ENCODE measurements around the gene CYP2W1. TPM values are rescaled to one million over a fixed set of nuclear protein-coding genes. Genes with fewer than 3 reads are reported as not detected.

Gene CYP2W1
- total and polyA plus RNA-seq, 2 donors (not counting 3 experiments of a cell fraction or from before 2014, with no cell fraction given), result not detected

DNA sequence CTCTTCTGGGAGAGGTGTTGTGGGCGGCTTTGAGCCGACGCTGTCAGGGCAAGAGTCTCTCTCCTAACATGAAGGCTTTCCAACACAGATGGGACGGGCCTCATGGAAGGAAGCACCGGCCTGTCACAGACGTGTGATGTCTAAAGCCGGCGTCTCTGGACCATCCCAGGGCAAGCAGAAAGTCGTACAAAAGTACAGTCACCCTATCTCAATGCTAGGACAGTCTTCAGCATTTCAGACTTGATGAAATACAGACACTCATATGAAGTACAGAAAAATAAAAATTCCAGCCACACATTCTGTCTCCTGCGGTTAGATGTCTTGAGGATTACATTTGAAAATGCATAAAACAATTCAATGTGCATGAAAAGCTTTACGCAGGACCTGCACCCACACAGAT lies 30.6 kb downstream of the CYP2W1 start:
- Histone ChIP-seq H3K9me3 (replicated peaks; ENCODE audit: control insufficient read depth, insufficient read depth, low read length) (no peaks in the 10 kb centered on the region), H2AFZ (ENCODE audit: low read depth, low read length) (no peak overlapping the region), H3K27ac (ENCODE audit: insufficient read depth, low read depth, low read length) (no peak overlapping the region), H3K27me3 (ENCODE audit: control insufficient read depth in 2 of 2, insufficient read depth in 2 of 2, low read length in 2 of 2) (no peaks in the 10 kb centered on the region), H3K79me2 (ENCODE audit: control insufficient read depth, insufficient read depth, low read length) (no peaks in the 10 kb centered on the region), H3K4me2 (ENCODE audit: insufficient read depth, low read length) (no peak overlapping the region), H3K9me1 (replicated peaks; ENCODE audit: control insufficient read depth, extremely low read depth, insufficient read depth, low read length) (no peaks in the 10 kb centered on the region), H3K36me3 (ENCODE audit: control insufficient read depth in 2 of 2, extremely low read depth in 1 of 2, insufficient read depth in 2 of 2, low read length in 2 of 2) (peaks cover 0 to 3% of the 10 kb centered on the region in 2 experiments), H3K4me1 (ENCODE audit: control insufficient read depth, extremely low read depth, insufficient read depth, low read length) (no peaks in the 10 kb centered on the region), H3K4me3 (replicated peaks in 1 of 3; ENCODE audit: insufficient read depth in 1 of 3, low read depth in 1 of 3, low read length in 3 of 3) (no peak overlapping the region), H4K20me1 (replicated peaks; ENCODE audit: control insufficient read depth, extremely low read depth, insufficient read depth, low read length) (no peaks in the 10 kb centered on the region), H3K9ac (replicated peaks; ENCODE audit: extremely low read depth, insufficient read depth, low read length) (no peak overlapping the region)
- DNase-seq (ENCODE audit: low read depth, low spot score), result no peak
- ChIA-PET CTCF (no interaction called here), POLR2A (no interaction called here)
- TF ChIP-seq, protein P1, sequence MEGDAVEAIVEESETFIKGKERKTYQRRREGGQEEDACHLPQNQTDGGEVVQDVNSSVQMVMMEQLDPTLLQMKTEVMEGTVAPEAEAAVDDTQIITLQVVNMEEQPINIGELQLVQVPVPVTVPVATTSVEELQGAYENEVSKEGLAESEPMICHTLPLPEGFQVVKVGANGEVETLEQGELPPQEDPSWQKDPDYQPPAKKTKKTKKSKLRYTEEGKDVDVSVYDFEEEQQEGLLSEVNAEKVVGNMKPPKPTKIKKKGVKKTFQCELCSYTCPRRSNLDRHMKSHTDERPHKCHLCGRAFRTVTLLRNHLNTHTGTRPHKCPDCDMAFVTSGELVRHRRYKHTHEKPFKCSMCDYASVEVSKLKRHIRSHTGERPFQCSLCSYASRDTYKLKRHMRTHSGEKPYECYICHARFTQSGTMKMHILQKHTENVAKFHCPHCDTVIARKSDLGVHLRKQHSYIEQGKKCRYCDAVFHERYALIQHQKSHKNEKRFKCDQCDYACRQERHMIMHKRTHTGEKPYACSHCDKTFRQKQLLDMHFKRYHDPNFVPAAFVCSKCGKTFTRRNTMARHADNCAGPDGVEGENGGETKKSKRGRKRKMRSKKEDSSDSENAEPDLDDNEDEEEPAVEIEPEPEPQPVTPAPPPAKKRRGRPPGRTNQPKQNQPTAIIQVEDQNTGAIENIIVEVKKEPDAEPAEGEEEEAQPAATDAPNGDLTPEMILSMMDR (IDR thresholded peaks at IDR 0.05; ENCODE audit: extremely low read depth in 1 of 2, insufficient read depth in 1 of 2, low read depth in 1 of 2, low read length in 2 of 2), result no peak
- TF ChIP-seq, protein P2, sequence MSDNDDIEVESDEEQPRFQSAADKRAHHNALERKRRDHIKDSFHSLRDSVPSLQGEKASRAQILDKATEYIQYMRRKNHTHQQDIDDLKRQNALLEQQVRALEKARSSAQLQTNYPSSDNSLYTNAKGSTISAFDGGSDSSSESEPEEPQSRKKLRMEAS (IDR thresholded peaks at IDR 0.05; ENCODE audit: insufficient read depth, insufficient read length), result no peak
- TF ChIP-seq FOS (IDR thresholded peaks at IDR 0.05; ENCODE audit: borderline replicate concordance, insufficient read depth, low read length) (no peak), POLR2A (IDR thresholded peaks at IDR 0.05; ENCODE audit: low read depth, low read length) (no peak), JUN (IDR thresholded peaks at IDR 0.05; ENCODE audit: borderline replicate concordance, insufficient read depth, insufficient read length, low read depth) (no peak)
- intact Hi-C loops (cut with micrococcal nuclease), result no loop called here
- no TSS peak for BruUV-seq (replicated peaks)
- FAIRE-seq, result no peak
- dilution Hi-C loops (cut with MboI; ENCODE audit: extremely low pct_ligation_motif_present, low sequenced_read_pairs), result no loop called here

DNA sequence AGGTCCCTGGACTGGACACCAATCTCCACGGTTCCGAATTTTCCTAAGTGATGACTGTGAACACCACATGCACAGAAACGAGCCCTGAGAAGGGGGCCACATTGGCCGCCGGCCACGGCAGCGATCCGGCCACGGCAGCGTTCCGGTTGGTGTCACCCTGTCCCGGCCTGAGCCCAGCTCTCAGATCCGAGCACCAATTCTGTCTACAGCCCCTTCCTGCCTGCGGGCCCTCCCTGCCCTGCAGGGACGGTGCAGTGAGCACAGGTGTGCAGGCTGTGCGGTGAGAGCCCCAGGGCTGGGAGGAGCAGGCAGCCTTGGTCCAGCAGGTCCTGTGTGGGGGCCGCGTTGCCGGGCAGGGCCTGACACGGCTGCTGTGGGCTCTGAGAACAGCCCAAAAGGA lies 31.7 kb downstream of the CYP2W1 start:
- Histone ChIP-seq H3K27ac (ENCODE audit: insufficient read depth, low read depth, low read length) (no peak overlapping the region), H3K9me3 (replicated peaks; ENCODE audit: control insufficient read depth, insufficient read depth, low read length) (no peaks in the 10 kb centered on the region), H3K27me3 (ENCODE audit: control insufficient read depth in 2 of 2, insufficient read depth in 2 of 2, low read length in 2 of 2) (no peaks in the 10 kb centered on the region), H2AFZ (ENCODE audit: low read depth, low read length) (no peak overlapping the region), H4K20me1 (replicated peaks; ENCODE audit: control insufficient read depth, extremely low read depth, insufficient read depth, low read length) (no peaks in the 10 kb centered on the region), H3K4me3 (replicated peaks in 1 of 3; ENCODE audit: insufficient read depth in 1 of 3, low read depth in 1 of 3, low read length in 3 of 3) (no peak overlapping the region), H3K4me1 (ENCODE audit: control insufficient read depth, extremely low read depth, insufficient read depth, low read length) (no peaks in the 10 kb centered on the region), H3K79me2 (ENCODE audit: control insufficient read depth, insufficient read depth, low read length) (no peaks in the 10 kb centered on the region), H3K4me2 (ENCODE audit: insufficient read depth, low read length) (no peak overlapping the region), H3K9me1 (replicated peaks; ENCODE audit: control insufficient read depth, extremely low read depth, insufficient read depth, low read length) (no peaks in the 10 kb centered on the region), H3K36me3 (ENCODE audit: control insufficient read depth in 2 of 2, extremely low read depth in 1 of 2, insufficient read depth in 2 of 2, low read length in 2 of 2) (peaks cover 0 to 2% of the 10 kb centered on the region in 2 experiments), H3K9ac (replicated peaks; ENCODE audit: extremely low read depth, insufficient read depth, low read length) (no peak overlapping the region)
- ChIA-PET POLR2A (no interaction called here), CTCF (no interaction called here)
- FAIRE-seq (no peak), DNase-seq (ENCODE audit: low read depth, low spot score) (no peak)
- BruUV-seq (replicated peaks), result no TSS peak
- TF ChIP-seq GATA2 (IDR thresholded peaks at IDR 0.05; ENCODE audit: insufficient read depth, insufficient read length, low read depth, low read length) (no peak), FOS (IDR thresholded peaks at IDR 0.05; ENCODE audit: borderline replicate concordance, insufficient read depth, low read length) (no peak), EZH2 (IDR thresholded peaks at IDR 0.05; ENCODE audit: borderline replicate concordance, low read depth, low read length, severe bottlenecking) (no peak), JUN (IDR thresholded peaks at IDR 0.05; ENCODE audit: borderline replicate concordance, insufficient read depth, insufficient read length, low read depth) (no peak), POLR2A (IDR thresholded peaks at IDR 0.05; ENCODE audit: low read depth, low read length) (no peak)
- TF ChIP-seq, protein P2 (IDR thresholded peaks at IDR 0.05; ENCODE audit: insufficient read depth, insufficient read length), result no peak
- dilution Hi-C loops (cut with MboI; ENCODE audit: extremely low pct_ligation_motif_present, low sequenced_read_pairs), result no loop called here
- intact Hi-C loops (cut with micrococcal nuclease), result no loop called here

Measured in endothelial cell of umbilical vein (primary cell).